Suprapubic skin (tissue), 4 donors: ENCODE results near the gene PFKFB4. TPM values are rescaled to one million over a fixed set of nuclear protein-coding genes. Genes with fewer than 3 reads are reported as not detected.

Experiments
- DNase-seq, 2 donors: peaks; one replicate each; pipeline ENCODE4 v3.0.0-alpha.2; 2019; ENCODE audit warnings: low spot score in 2 of 2
- H3K27ac ChIP-seq: fragments of 200-600 bp; sonication (generic); one replicate; pipeline ENCODE4 v1.5.1; 2019
- H3K27me3 ChIP-seq: fragments of 200-600 bp; sonication (generic); one replicate; pipeline ENCODE4 v1.5.1; 2019
- H3K36me3 ChIP-seq: fragments of 200-600 bp; sonication (generic); one replicate; pipeline ENCODE4 v1.5.1; 2019
- H3K4me1 ChIP-seq: fragments of 200-600 bp; sonication (generic); one replicate; pipeline ENCODE4 v1.5.1; 2019
- H3K4me3 ChIP-seq: fragments of 200-600 bp; sonication (generic); one replicate; pipeline ENCODE4 v1.5.1; 2019; ENCODE audit warnings: mild to moderate bottlenecking
- H3K9me3 ChIP-seq: fragments of 200-600 bp; sonication (generic); one replicate; pipeline ENCODE4 v1.5.1; 2019
- EP300 ChIP-seq: sonication (generic); formaldehyde crosslinking; IDR thresholded peaks from one replicate; pipeline ENCODE4 v1.6.1; 2017; ENCODE audit warnings: antibody characterized with exemption
- POLR2A ChIP-seq, 2 donors: fragments of 450-650 bp; IDR thresholded peaks; one replicate each; pipeline ENCODE4 v1.6.1; 2017; ENCODE audit warnings: antibody characterized with exemption in 2 of 2, mild to moderate bottlenecking in 2 of 2, moderate library complexity in 2 of 2
- POLR2AphosphoS5 ChIP-seq, 3 donors: sonication (generic); formaldehyde crosslinking; IDR thresholded peaks; one replicate each; pipeline ENCODE4 v1.6.1; 2017; ENCODE audit warnings: antibody characterized with exemption in 3 of 3
- WGBS: methylation state at CpG from one replicate; pipeline ENCODE4 v1.1.5; 2018; 5-methylcytosine and 5-hydroxymethylcytosine counted together
- total RNA-seq, 4 donors: library from RNA; depleted of rRNA; stranded (reverse); fragments of >200 nt; gene quantifications; one replicate each; pipeline ENCODE4 v1.1.0, GENCODE V29; 2016
- TF ChIP-seq, protein P1 (sequence below), 2 donors: fragments of 200-600 bp in 1 of 2; fragments of 450-650 bp in 1 of 2; sonication (generic) in 1 of 2; IDR thresholded peaks; one replicate each; pipeline ENCODE4 v1.5.1; 2016 to 2019; ENCODE audit warnings: antibody characterized with exemption in 2 of 2, mild to moderate bottlenecking in 1 of 2, moderate library complexity in 1 of 2

PFKFB4 gene
- total RNA-seq, 4 donors from 2014 or later, result 3.6 to 12.7 (median 8.3) TPM

DNA sequence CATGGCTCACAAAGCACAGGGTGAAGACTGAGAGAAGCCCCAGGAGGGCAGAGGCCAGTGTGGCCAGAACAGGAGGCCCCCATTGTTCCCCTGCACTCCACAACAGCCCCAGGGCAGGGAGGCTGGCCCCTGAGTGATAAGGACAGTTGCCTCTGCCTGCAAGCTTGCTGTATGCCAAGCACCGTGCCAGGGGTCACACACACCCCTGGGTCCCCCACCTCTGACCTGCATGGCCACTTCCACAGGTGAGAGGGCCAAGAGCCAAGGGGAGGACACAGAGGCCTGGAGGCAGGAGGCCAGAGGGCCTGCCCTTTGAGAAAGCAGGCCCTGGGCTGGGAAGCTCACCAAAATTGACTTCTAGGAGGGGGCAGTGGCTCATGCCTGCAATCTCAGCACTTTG lies 86.3 kb downstream of the PFKFB4 start:
- DNase-seq, result no peak
- H3K27ac ChIP-seq, result peak overlapping the region; percentile 25
- TF ChIP-seq EP300 (no peak), POLR2A (IDR thresholded peaks at IDR 0.05) (no peak), POLR2AphosphoS5 (IDR thresholded peaks at IDR 0.05) (no peak)
- TF ChIP-seq, protein P1, sequence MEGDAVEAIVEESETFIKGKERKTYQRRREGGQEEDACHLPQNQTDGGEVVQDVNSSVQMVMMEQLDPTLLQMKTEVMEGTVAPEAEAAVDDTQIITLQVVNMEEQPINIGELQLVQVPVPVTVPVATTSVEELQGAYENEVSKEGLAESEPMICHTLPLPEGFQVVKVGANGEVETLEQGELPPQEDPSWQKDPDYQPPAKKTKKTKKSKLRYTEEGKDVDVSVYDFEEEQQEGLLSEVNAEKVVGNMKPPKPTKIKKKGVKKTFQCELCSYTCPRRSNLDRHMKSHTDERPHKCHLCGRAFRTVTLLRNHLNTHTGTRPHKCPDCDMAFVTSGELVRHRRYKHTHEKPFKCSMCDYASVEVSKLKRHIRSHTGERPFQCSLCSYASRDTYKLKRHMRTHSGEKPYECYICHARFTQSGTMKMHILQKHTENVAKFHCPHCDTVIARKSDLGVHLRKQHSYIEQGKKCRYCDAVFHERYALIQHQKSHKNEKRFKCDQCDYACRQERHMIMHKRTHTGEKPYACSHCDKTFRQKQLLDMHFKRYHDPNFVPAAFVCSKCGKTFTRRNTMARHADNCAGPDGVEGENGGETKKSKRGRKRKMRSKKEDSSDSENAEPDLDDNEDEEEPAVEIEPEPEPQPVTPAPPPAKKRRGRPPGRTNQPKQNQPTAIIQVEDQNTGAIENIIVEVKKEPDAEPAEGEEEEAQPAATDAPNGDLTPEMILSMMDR (IDR thresholded peaks at IDR 0.05), result no peak
- H3K36me3 ChIP-seq, result peaks cover 25% of the 10 kb centered on the region
- H3K9me3 ChIP-seq, result no peaks in the 10 kb centered on the region
- H3K27me3 ChIP-seq, result no peaks in the 10 kb centered on the region
- H3K4me1 ChIP-seq, result peaks cover 79% of the 10 kb centered on the region
- WGBS, result no CpG with 5 or more reads among the region's 1 CpG
- no peak overlapping the region for H3K4me3 ChIP-seq

DNA sequence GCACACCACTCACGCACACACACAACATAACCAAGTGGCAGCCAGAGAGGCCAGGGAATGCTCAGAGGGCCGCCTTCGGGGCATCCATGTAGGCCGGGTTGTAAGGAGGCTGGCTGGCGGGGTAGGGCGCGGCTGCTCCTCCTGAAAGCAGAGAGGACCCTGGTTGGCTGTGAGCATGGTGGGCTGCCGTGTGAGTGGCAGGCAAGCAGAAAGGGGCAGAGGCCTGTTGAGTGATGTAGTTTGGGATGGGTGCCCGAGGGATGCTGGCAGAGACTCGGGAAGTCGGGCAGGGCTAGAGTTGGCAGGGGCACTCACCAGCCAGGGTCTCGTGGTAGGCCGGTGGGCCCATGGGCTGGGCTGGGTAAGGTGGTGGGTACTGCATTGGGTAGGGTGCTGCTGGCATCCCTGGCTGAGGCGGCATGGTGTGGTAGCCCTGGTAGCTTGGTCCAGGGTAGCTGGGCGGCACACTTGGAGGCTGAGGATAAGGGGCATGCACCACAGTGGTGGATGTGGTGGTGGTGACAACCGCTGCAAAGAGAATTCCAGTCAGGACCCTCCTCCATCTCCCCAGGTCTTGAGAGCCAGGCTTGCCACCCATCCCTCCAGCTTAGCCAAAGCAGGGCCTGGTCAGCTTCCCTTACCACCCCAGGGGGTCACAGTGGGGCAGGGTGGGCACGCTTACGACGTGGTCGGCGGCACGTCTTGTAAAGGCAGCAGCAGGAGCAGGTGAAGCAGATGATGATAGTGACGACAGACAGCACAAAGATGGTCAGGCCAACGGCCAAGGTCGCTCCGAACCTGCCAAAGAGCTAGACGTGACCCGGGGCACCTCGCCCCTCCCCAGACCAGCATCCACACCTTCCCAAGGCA lies 87.3 kb downstream of the PFKFB4 start:
- peaks cover 25% of the 10 kb centered on the region for H3K36me3 ChIP-seq
- TF ChIP-seq POLR2A (IDR thresholded peaks at IDR 0.05), result no peak
- no peak for TF ChIP-seq POLR2AphosphoS5 (IDR thresholded peaks at IDR 0.05)
- TF ChIP-seq EP300, result no peak
- TF ChIP-seq, protein P1 (IDR thresholded peaks at IDR 0.05), result no peak
- H3K4me3 ChIP-seq, result no peak overlapping the region
- H3K27ac ChIP-seq, result no peak overlapping the region
- H3K27me3 ChIP-seq, result no peaks in the 10 kb centered on the region
- no peak for DNase-seq
- 55% methylated on average over 16 of the region's 29 CpGs for WGBS
- H3K9me3 ChIP-seq, result no peaks in the 10 kb centered on the region
- H3K4me1 ChIP-seq, result peaks cover 83% of the 10 kb centered on the region

DNA sequence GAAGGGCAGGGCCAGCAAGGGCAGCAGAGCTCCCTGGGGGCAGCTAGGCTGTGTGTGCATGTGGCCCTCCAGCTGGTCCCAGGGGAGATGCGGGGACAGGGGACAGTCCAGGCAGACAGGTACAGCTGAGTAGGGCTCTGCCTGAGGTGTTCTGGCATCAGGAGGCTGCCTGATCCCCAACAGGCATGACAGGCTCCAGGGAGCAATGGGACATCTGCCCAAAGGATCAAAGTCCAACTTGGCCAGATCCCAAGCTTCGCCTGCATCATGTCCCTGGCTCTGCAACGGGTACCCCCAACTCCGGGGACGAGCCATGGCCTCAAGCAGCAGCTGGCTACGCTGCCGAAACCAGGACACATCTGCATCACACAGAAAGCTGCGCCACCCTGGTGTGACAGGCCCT lies 88.3 kb downstream of the PFKFB4 start:
- H3K4me3 ChIP-seq, result peak overlapping the region; percentile 61
- DNase-seq, result no peak
- H3K27me3 ChIP-seq, result no peaks in the 10 kb centered on the region
- H3K27ac ChIP-seq, result peak overlapping the region; percentile 97
- peaks cover 78% of the 10 kb centered on the region for H3K4me1 ChIP-seq
- H3K36me3 ChIP-seq, result peaks cover 25% of the 10 kb centered on the region
- WGBS, result 36% methylated on average over 8 of the region's 8 CpGs
- no peaks in the 10 kb centered on the region for H3K9me3 ChIP-seq
- TF ChIP-seq POLR2AphosphoS5 (IDR thresholded peaks at IDR 0.05) (no peak), EP300 (no peak), POLR2A (IDR thresholded peaks at IDR 0.05) (no peak)
- TF ChIP-seq, protein P1 (IDR thresholded peaks at IDR 0.05), result no peak

Other genes starting within 250 kb of the PFKFB4 start
- gene SPINK8, start 223.1 kb downstream of the PFKFB4 start, total RNA-seq, result not detected
- not detected for gene FBXW12, start 184.6 kb downstream of the PFKFB4 start, total RNA-seq
- 100 to 1,000 TPM; 188 to 384 (median 220) TPM for gene PLXNB1, start 126.7 kb downstream of the PFKFB4 start, total RNA-seq
- 10 to 100 TPM in 3 of 4 donors, 1 to 10 TPM in 1; 6.4 to 18.7 (median 13.6) TPM for gene CCDC51, start 116.7 kb downstream of the PFKFB4 start, total RNA-seq
- gene TMA7, start 116.5 kb downstream of the PFKFB4 start, total RNA-seq, result 100 to 1,000 TPM; 122 to 281 (median 190) TPM
- 10 to 100 TPM in 2 of 4 donors, 1 to 10 TPM in 2; 8.7 to 12.7 (median 10.2) TPM for gene ATRIP, start 110.1 kb downstream of the PFKFB4 start, total RNA-seq
- gene SHISA5, start 52.6 kb downstream of the PFKFB4 start, total RNA-seq, result 10 to 100 TPM; 60.1 to 98.0 (median 87.3) TPM
- gene UCN2, start 7.0 kb upstream of the PFKFB4 start, total RNA-seq, result 10 to 100 TPM; 10.1 to 23.7 (median 18.0) TPM
- gene COL7A1, start 38.5 kb upstream of the PFKFB4 start, total RNA-seq, result 100 to 1,000 TPM; 287 to 596 (median 348) TPM
- 100 to 1,000 TPM; 294 to 337 (median 319) TPM for gene UQCRC1, start 52.8 kb upstream of the PFKFB4 start, total RNA-seq
- gene TMEM89, start 65.0 kb upstream of the PFKFB4 start, total RNA-seq, result not detected
- gene SLC26A6, start 78.7 kb upstream of the PFKFB4 start, total RNA-seq, result 10 to 100 TPM; 14.0 to 29.4 (median 24.1) TPM
- gene CELSR3, start 106.1 kb upstream of the PFKFB4 start, total RNA-seq, result 1 to 10 TPM; 1.6 to 3.2 (median 2.0) TPM
- gene NCKIPSD, start 129.1 kb upstream of the PFKFB4 start, total RNA-seq, result 10 to 100 TPM; 34.8 to 59.2 (median 44.9) TPM
- 100 to 1,000 TPM; 169 to 269 (median 246) TPM for gene IP6K2, start 160.4 kb upstream of the PFKFB4 start, total RNA-seq